ENCODE measurements around the gene FOXQ1. TPM values are rescaled to one million over a fixed set of nuclear protein-coding genes. Genes with fewer than 3 reads are reported as not detected.

The FOXQ1 gene
- total RNA-seq, 4 donors from 2014 or later = 0.45 to 5.5 (median 1.7) TPM

DNA sequence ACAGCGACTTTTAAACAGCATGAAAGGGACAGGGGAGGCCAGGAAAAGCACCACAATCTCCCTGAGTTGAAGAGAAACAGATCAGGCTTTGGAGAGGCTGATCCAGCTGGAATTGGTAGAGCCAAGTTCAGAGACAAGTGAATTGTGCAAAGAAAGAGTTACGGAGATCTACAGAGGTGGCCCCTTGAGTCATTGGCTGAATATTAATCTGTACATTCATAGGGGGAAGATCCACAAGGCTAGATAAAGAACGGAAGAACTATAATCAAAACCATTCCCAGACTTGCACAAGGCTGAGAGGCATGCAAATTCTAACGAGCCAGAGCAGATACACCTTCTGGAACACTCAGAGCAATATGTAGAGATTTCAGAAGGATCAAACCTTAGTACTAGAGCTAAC is 14.2 kb upstream of the FOXQ1 start:
- no peak overlapping the region for H3K4me3 ChIP-seq (replicated peaks in 1 of 3)
- TF ChIP-seq, protein P1, sequence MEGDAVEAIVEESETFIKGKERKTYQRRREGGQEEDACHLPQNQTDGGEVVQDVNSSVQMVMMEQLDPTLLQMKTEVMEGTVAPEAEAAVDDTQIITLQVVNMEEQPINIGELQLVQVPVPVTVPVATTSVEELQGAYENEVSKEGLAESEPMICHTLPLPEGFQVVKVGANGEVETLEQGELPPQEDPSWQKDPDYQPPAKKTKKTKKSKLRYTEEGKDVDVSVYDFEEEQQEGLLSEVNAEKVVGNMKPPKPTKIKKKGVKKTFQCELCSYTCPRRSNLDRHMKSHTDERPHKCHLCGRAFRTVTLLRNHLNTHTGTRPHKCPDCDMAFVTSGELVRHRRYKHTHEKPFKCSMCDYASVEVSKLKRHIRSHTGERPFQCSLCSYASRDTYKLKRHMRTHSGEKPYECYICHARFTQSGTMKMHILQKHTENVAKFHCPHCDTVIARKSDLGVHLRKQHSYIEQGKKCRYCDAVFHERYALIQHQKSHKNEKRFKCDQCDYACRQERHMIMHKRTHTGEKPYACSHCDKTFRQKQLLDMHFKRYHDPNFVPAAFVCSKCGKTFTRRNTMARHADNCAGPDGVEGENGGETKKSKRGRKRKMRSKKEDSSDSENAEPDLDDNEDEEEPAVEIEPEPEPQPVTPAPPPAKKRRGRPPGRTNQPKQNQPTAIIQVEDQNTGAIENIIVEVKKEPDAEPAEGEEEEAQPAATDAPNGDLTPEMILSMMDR (IDR thresholded peaks at IDR 0.05) = no peak
- no peak for TF ChIP-seq POLR2A (IDR thresholded peaks at IDR 0.05)
- H3K36me3 ChIP-seq = no peaks in the 10 kb centered on the region
- no peak for DNase-seq
- H3K9me3 ChIP-seq = no peaks in the 10 kb centered on the region
- H3K4me1 ChIP-seq = peaks cover 0 to 4% of the 10 kb centered on the region in 2 donors
- 66 to 72% methylated on average over 4 of the region's 4 CpGs for WGBS, 2 donors
- H3K27ac ChIP-seq = no peak overlapping the region
- H3K27me3 ChIP-seq = no peaks in the 10 kb centered on the region
- intact Hi-C loops (cut with DNase I) = no loop called here

DNA sequence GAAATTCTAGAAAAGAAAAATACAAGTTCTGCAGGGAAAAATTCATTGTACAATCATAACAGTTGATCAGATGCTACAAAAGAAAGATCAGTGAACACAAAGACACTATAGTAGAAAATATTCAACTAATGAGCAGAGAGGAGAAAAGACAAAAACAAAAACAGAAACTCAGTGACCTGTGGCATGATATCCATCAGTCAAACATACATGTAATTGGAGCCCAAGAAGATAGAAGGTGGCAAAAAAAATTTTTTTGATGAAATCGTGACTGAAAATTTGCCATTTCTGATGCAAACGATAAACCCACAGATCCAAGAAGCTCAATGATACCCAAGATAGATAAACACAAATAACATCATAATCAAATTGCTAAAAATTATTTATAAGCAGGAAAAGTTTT is 13.1 kb upstream of the FOXQ1 start:
- Histone ChIP-seq H3K4me1 (peaks cover 0 to 4% of the 10 kb centered on the region in 2 donors), H3K9me3 (no peaks in the 10 kb centered on the region), H3K4me3 (replicated peaks in 1 of 3) (no peak overlapping the region), H3K27ac (no peak overlapping the region), H3K36me3 (no peaks in the 10 kb centered on the region), H3K27me3 (no peaks in the 10 kb centered on the region)
- no peak for DNase-seq
- TF ChIP-seq POLR2A (IDR thresholded peaks at IDR 0.05) = no peak
- TF ChIP-seq, protein P1 (IDR thresholded peaks at IDR 0.05) = no peak
- 98% methylated on average over 2 of the region's 2 CpGs for WGBS, 2 donors
- intact Hi-C loops (cut with DNase I) = no loop called here

DNA sequence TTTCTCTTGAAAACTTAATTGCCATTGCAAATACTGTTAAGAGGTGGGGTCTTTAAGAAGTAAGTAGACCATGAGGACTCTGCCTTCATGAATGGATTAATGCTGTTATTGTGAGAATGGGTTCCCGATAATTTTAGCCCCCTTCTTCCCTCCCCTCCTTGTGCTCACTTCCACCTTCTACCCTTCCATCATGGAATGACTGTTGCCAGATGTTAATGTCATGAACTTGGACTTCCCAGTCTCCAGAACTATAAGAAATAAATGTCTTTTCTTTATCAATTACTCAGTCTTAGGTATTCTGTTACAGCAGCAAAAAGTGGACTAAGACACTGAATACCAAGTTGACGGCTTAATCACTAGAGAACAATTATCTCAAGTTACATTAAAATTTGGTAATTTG is 5.8 kb upstream of the FOXQ1 start:
- 88 to 91% methylated on average over 2 of the region's 2 CpGs for WGBS, 2 donors
- Histone ChIP-seq H3K4me1 (peaks cover 3 to 4% of the 10 kb centered on the region in 2 donors), H3K36me3 (no peaks in the 10 kb centered on the region), H3K4me3 (replicated peaks in 1 of 3) (no peak overlapping the region), H3K9me3 (no peaks in the 10 kb centered on the region), H3K27me3 (no peaks in the 10 kb centered on the region), H3K27ac (no peak overlapping the region)
- no peak for TF ChIP-seq POLR2A (IDR thresholded peaks at IDR 0.05)
- TF ChIP-seq, protein P1 (IDR thresholded peaks at IDR 0.05) = no peak
- no peak for DNase-seq
- intact Hi-C loops (cut with DNase I) = no loop called here

DNA sequence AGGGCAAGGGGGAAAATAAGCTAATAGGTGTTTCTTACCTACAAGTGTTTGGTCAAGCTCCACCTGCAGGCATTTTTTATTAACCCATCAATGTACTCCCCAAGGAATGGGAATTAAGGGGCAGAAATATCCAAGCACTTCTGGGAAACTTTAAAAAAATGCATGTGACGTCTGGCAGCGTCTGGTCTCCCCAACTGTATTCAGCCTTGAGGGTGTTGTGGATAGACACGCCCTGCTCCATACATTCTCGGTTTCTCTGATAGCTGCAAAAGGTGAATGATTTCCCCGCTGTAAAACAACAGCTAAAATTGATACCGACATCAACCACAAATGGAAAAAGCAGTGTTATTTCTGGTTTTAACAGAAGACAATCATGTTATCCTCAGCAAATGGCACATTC is 2.5 kb upstream of the FOXQ1 start:
- intact Hi-C loops (cut with DNase I) = no loop called here
- Histone ChIP-seq H3K27ac (no peak overlapping the region), H3K36me3 (no peaks in the 10 kb centered on the region), H3K9me3 (no peaks in the 10 kb centered on the region), H3K27me3 (no peaks in the 10 kb centered on the region), H3K4me1 (peaks cover 4 to 10% of the 10 kb centered on the region in 2 donors), H3K4me3 (replicated peaks in 1 of 3) (no peak overlapping the region)
- TF ChIP-seq, protein P1 (IDR thresholded peaks at IDR 0.05) = no peak
- TF ChIP-seq POLR2A (IDR thresholded peaks at IDR 0.05) = no peak
- WGBS, 2 donors = 79 to 93% methylated on average over 6 of the region's 6 CpGs
- no peak for DNase-seq

DNA sequence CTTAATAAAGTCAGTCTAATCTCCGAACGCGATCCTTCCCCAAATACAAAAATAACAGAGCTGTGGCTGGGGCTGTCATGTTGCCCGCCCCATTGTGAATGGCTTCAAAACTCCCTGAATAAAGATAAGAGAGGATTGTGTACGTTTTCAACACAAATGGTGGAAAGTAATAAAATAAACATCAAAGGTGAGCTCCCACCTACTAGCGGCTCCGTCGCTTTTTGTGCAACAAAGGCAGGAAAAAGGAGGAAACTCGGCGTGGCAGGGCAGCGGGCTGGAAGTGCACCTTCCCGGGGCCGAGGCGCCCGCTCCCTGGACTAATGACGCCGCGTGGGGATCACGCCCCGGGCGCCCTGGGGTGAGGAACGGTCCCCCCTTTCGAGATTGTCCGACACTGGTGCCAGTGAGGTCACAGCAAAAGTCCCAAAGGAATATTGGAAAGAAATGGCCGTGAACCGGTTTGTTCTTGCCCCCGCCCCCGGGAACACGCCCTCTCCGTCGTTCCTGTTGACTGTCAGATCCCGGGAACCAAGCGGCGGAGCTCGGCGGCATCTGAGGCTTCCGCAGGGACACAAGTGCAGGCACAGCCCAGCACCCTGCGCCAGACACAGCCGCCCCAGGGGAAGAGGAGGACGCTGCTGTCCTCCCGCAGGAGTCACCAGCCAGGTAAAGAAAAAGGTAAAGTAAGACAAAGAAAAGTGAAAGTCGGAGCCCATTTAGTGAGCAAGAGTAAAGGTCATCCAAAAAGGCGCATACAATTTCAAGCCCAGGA is 1.1 kb upstream of the FOXQ1 start:
- H3K4me1 ChIP-seq = peaks cover 4 to 24% of the 10 kb centered on the region in 2 donors
- H3K27ac ChIP-seq = peak overlapping the region; percentile 68 to 85 (median 80)
- H3K9me3 ChIP-seq = no peaks in the 10 kb centered on the region
- H3K36me3 ChIP-seq = no peaks in the 10 kb centered on the region
- peak; percentile 78 to 86 for DNase-seq
- intact Hi-C loops (cut with DNase I) = no loop called here
- TF ChIP-seq, protein P1 (IDR thresholded peaks at IDR 0.05) = no peak
- peak in 1 of 2 donors; percentile 59 for TF ChIP-seq POLR2A (IDR thresholded peaks at IDR 0.05)
- 5 to 7% methylated on average over 33 to 43 of the region's 43 CpGs for WGBS, 2 donors
- H3K4me3 ChIP-seq (replicated peaks in 1 of 3) = peak overlapping the region; percentile 17 to 36 (median 24)
- H3K27me3 ChIP-seq = no peaks in the 10 kb centered on the region
